Stromal cell of bone marrow (primary cell): ENCODE measurements around the gene PLD4.

Experiments used
- DNase-seq: peaks from one replicate; pipeline ENCODE4 v3.0.0-alpha.2; 2012; ENCODE audit warnings: low read depth

The PLD4 gene

GRCh38 chr14:104975481-104976197 is 51.0 kb downstream of the PLD4 start:
- no peak for DNase-seq

GRCh38 chr14:104976198-104977007 is 51.7 kb downstream of the PLD4 start:
- no peak for DNase-seq

GRCh38 chr14:104977008-104977680 is 52.5 kb downstream of the PLD4 start:
- DNase-seq, result no peak

- DNase-seq, result no peak
Observed at GRCh38 chr14:104977681-104978653, 53.3 kb downstream of the PLD4 start, which contains the start of gene AHNAK2. Gene AHNAK2 (minus strand): TSS chr14:104978374. CDS start chr14:104978237, 137 bp downstream.

GRCh38 chr14:104978746-104979691 is 54.3 kb downstream of the PLD4 start:
- no peak for DNase-seq

GRCh38 chr14:104979758-104980610 is 55.3 kb downstream of the PLD4 start:
- DNase-seq, result no peak

- DNase-seq, result no peak
Observed at GRCh38 chr14:104980611-104981531, 56.2 kb downstream of the PLD4 start.

GRCh38 chr14:104981699-104982541 is 57.2 kb downstream of the PLD4 start:
- DNase-seq, result no peak

- no peak for DNase-seq
Observed at GRCh38 chr14:104982548-104983230, 58.0 kb downstream of the PLD4 start.
